Muscle layer of duodenum (tissue), 2 donors: ENCODE measurements around the gene UBE2V1.
"Not testable (repeated sequence)": the region's sequence is repeated elsewhere in the genome, so short reads cannot be mapped to it uniquely, and the experiment has no call there.

Experiments
- H3K27ac ChIP-seq: one replicate; pipeline ENCODE4 v1.7.0; 2013; ENCODE audit warnings: mild to moderate bottlenecking, low read length
- H3K27me3 ChIP-seq: one replicate; pipeline ENCODE4 v1.7.0; 2013; ENCODE audit warnings: low read depth, mild to moderate bottlenecking, control low read depth, low read length
- H3K36me3 ChIP-seq, 2 donors: one replicate each; pipeline ENCODE4 v1.7.0; 2013; ENCODE audit warnings: low read length in 2 of 2, control low read depth in 1 of 2, mild to moderate bottlenecking in 1 of 2; ENCODE audit not compliant: insufficient read depth in 2 of 2, control insufficient read depth in 1 of 2
- H3K4me1 ChIP-seq, 2 donors: one replicate each; pipeline ENCODE4 v1.7.0; 2013; ENCODE audit warnings: low read length in 2 of 2, mild to moderate bottlenecking in 2 of 2, control low read depth in 1 of 2, moderate library complexity in 1 of 2; ENCODE audit not compliant: insufficient read depth in 2 of 2, control insufficient read depth in 1 of 2
- H3K4me3 ChIP-seq, 2 donors: one replicate each; pipeline ENCODE4 v1.7.0; 2013; ENCODE audit warnings: low read length in 2 of 2, low read depth in 1 of 2, mild to moderate bottlenecking in 1 of 2
- H3K9me3 ChIP-seq, 2 donors: one replicate each; pipeline ENCODE4 v1.7.0; 2013; ENCODE audit warnings: low read length in 2 of 2, control low read depth in 1 of 2, mild to moderate bottlenecking in 1 of 2; ENCODE audit not compliant: control insufficient read depth in 1 of 2
- donor health status: healthy.

UBE2V1 gene

GRCh38 chr20:50089140-50089786 lies 23.7 kb downstream of the UBE2V1 start:
- Histone ChIP-seq H3K27ac (no peak overlapping the region), H3K4me3 (no peak overlapping the region), H3K36me3 (peaks cover 4 to 14% of the 10 kb centered on the region in 2 donors), H3K4me1 (peaks cover 10 to 45% of the 10 kb centered on the region in 2 donors), H3K27me3 (no peaks in the 10 kb centered on the region), H3K9me3 (no peaks in the 10 kb centered on the region)

DNA sequence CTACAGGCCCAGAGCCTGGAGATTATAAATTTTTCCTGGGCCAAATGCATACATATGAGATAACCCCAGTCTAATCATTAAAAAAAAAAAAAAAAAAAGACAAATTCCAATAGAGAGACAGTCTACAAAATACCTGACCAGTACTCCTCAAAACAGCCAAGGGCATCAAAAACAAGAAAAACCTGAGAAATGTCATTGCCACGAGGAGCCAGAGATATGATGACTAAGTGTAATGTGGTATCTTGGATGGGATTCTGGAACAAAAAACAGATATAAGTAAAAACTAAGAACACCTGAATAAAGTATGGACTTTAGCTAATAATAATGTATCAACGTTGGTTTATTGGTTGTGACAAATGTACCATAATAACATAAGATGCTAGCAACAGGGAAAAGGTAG lies 24.9 kb downstream of the UBE2V1 start:
- Histone ChIP-seq H3K9me3 (no peaks in the 10 kb centered on the region), H3K4me1 (peaks cover 10 to 45% of the 10 kb centered on the region in 2 donors), H3K27ac (no peak overlapping the region), H3K36me3 (peaks cover 7 to 15% of the 10 kb centered on the region in 2 donors), H3K27me3 (no peaks in the 10 kb centered on the region), H3K4me3 (no peak overlapping the region)

- no peaks in the 10 kb centered on the region for H3K9me3 ChIP-seq
Measured at GRCh38 chr20:50085481-50086365, 27.2 kb downstream of the UBE2V1 start.

GRCh38 chr20:50085146-50085480 lies 27.8 kb downstream of the UBE2V1 start:
- peaks cover 10 to 32% of the 10 kb centered on the region in 2 donors for H3K4me1 ChIP-seq
- no peaks in the 10 kb centered on the region for H3K9me3 ChIP-seq
- no peak overlapping the region for H3K27ac ChIP-seq
- H3K4me3 ChIP-seq: no peak overlapping the region
- H3K27me3 ChIP-seq: no peaks in the 10 kb centered on the region
- peaks cover 3 to 23% of the 10 kb centered on the region in 2 donors for H3K36me3 ChIP-seq

More at GRCh38 chr20:50085481-50086365, 27.2 kb downstream of the UBE2V1 start:
- peak overlapping the region; percentile 70 for H3K27ac ChIP-seq
- no peaks in the 10 kb centered on the region for H3K27me3 ChIP-seq
- H3K4me3 ChIP-seq: peak overlapping the region; percentile 20 to 52
- peaks cover 3 to 23% of the 10 kb centered on the region in 2 donors for H3K36me3 ChIP-seq
- peaks cover 10 to 32% of the 10 kb centered on the region in 2 donors for H3K4me1 ChIP-seq

DNA sequence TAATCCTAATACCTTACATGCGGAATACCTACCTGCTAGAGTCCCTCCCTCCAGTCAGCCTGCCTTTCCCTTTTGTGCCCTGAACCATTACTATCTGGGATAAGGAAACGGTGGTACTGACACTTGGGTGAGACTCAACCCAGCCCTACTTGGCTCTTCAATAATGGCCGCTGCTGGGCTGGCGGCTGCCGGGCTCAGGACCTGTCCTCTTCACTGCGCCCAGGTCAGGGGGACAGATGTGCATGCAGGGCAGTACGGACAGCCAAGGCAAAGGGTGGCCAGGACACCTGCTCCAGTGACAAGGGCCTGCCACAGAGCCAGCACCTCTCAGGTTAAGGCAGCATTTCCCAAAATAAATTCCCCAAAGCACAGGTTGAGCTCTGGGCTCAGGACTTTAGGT lies 29.9 kb downstream of the UBE2V1 start:
- Histone ChIP-seq H3K27me3 (no peaks in the 10 kb centered on the region), H3K36me3 (peaks cover 3 to 17% of the 10 kb centered on the region in 2 donors), H3K27ac (no peak overlapping the region), H3K4me3 (no peak overlapping the region), H3K9me3 (no peaks in the 10 kb centered on the region), H3K4me1 (peaks cover 10 to 25% of the 10 kb centered on the region in 2 donors)

- H3K9me3 ChIP-seq, H3K4me3 ChIP-seq, H3K27ac ChIP-seq, H3K27me3 ChIP-seq: not testable (repeated sequence)
- Histone ChIP-seq H3K36me3 (peaks cover 3 to 14% of the 10 kb centered on the region in 2 donors), H3K4me1 (peaks cover 10 to 17% of the 10 kb centered on the region in 2 donors)
Measured at GRCh38 chr20:50082056-50082455, 30.9 kb downstream of the UBE2V1 start.

DNA sequence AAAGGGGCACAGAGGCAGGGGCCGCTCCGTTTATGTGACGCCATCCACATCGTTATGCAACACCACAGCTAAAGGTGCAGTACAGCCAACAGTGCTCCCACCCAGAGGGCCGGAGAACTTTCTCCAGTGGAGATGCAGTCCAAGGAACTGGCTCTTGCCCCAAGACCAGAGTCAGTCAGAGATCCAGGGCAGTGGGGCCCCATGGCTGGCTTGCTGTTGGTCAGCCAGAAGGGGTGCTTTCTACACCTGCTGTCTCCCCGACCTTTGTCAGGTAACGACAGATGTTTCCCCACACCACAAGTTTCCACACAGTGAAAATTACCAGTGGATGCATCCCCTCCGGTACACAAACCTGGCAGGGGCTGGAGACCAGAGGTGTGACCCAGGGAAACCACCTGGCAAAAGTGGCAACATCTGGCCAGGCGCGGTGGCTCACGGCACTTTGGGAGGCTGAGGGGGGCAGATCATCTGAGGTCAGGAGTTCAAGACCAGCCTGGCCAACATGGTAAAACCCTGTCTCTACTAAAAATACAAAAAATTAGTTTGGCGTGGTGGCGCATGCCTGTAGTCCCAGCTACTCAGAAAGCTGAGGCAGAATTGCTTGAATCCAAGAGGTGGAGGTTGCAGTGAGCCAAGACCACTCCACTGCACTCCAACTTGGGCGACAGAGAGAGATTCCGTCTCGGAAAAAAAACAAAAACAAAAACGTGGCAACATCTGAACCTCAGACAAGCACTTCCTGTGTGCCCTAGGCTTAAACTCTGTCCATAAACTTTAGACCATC lies 34.9 kb downstream of the UBE2V1 start:
- no peaks in the 10 kb centered on the region for H3K27me3 ChIP-seq
- peaks cover 0 to 7% of the 10 kb centered on the region in 2 donors for H3K36me3 ChIP-seq
- H3K27ac ChIP-seq: no peak overlapping the region
- H3K4me1 ChIP-seq: peaks cover 0 to 10% of the 10 kb centered on the region in 2 donors
- H3K4me3 ChIP-seq: no peak overlapping the region
- no peaks in the 10 kb centered on the region for H3K9me3 ChIP-seq

GRCh38 chr20:50073500-50073899 lies 39.5 kb downstream of the UBE2V1 start:
- H3K36me3 ChIP-seq: no peaks in the 10 kb centered on the region

DNA sequence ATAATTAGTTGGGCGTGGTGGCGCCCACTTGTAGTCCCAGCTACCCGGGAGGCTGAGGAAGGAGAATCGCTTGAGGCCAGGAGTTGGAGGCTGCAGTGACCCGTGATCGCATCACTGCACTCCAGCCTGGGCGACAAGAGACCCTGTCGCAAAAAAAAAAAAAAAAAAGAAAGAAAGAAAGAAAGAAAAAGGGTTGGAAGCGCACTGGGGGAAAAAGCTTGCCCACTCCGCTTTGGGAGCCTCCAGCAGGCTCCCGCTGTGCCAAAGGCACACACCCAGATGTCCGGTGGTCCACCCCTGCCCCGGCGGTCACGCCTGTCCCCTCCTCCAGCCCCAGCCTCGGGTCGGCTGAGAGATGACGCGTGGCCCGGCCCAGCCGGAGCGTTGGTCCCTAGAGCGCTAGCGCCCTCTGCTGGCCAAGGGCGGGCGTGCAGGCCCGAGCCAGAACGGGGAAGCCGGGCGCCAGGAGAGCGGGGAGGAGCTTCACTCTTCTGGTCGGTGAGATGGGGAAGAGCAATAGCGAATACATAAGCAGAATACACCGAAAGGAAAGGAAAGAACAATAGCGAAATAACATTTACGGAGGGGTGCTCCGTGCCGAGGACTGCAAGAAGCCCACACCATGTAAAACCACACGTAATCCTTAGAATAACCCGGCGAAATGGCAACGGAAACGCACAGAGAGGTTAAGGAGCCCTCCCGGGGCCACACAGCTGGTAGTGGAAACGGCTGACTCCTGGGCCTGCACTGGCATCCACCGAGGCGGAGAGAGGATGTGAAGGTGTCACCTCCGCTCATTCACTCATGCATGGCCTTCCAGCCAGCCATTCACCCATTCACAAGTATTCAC lies 41.7 kb downstream of the UBE2V1 start:
- Histone ChIP-seq H3K27ac (no peak overlapping the region), H3K9me3 (no peaks in the 10 kb centered on the region), H3K36me3 (no peaks in the 10 kb centered on the region), H3K4me1 (peaks cover 0 to 11% of the 10 kb centered on the region in 2 donors), H3K27me3 (no peaks in the 10 kb centered on the region), H3K4me3 (peak overlapping the region; percentile 42 to 54)

More at GRCh38 chr20:50073500-50073899, 39.5 kb downstream of the UBE2V1 start:
- H3K27ac ChIP-seq: no peak overlapping the region
- H3K4me1 ChIP-seq: peaks cover 0 to 16% of the 10 kb centered on the region in 2 donors
- no peak overlapping the region for H3K4me3 ChIP-seq
- H3K9me3 ChIP-seq: no peaks in the 10 kb centered on the region
- H3K27me3 ChIP-seq: no peaks in the 10 kb centered on the region

DNA sequence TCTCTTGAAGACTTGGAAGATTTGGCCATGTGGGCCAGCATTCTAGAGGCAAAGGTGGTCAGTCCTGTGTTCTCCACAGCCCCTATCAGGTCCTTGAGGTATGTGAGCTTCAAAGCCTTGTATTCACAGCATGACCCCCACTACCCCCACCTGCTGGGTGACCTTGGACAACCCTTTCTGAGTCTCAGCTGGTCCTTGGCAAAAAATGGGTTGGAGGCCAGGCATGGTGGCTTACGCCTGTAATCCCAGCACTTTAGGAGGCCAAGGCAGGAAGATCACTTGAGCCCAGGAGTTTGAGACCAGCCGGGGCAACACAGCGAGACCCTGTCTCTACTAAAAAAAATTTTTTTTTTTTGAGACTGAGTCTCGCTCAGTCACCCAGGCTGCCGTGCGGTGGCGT lies 42.6 kb downstream of the UBE2V1 start:
- Histone ChIP-seq H3K9me3 (no peaks in the 10 kb centered on the region), H3K4me1 (peaks cover 0 to 7% of the 10 kb centered on the region in 2 donors), H3K36me3 (no peaks in the 10 kb centered on the region), H3K27me3 (no peaks in the 10 kb centered on the region), H3K4me3 (no peak overlapping the region), H3K27ac (no peak overlapping the region)
